Naive thymus-derived CD8-positive, alpha-beta T cell (primary cell): ENCODE results near the gene SIX3. TPM values are rescaled to one million over a fixed set of nuclear protein-coding genes. Genes with fewer than 3 reads are reported as not detected.

ENCODE experiments used
- ATAC-seq, 2 donors: fragments of 150-1000 bp; cut with Tn5 transposase in 1 of 2; sonication (Bioruptor Pico), chemical (Tn5 transposase) in 1 of 2; 1 replicate in 1 of 2; 2 replicates in 1 of 2; pipeline ENCODE4 v1.10.0; 2021; ENCODE audit warnings: mild to moderate bottlenecking in 2 of 2, moderate library complexity in 2 of 2
- POLR2A ChIA-PET: fragments of 350-600 bp; sonication (Branson Sonifier 250); formaldehyde crosslinking; loops from one replicate; lab custom pipeline; 2021; ENCODE audit warnings: antibody characterized with exemption; lab: Charles Lee
- DNase-seq, 10 donors: peaks; one replicate each; pipeline versions ENCODE4 v3.0.0 to v3.0.0-alpha.2; 2020 to 2022
- H3K27ac Mint-ChIP-seq, 10 donors: one replicate each; pipeline ENCODE4 v1.8.0; 2020 to 2022; ENCODE audit warnings: mild to moderate bottlenecking in 10 of 10, mixed read lengths in 10 of 10, moderate library complexity in 4 of 10, inconsistent platforms in 1 of 10
- H3K27me3 Mint-ChIP-seq, 5 donors: one replicate each; pipeline ENCODE4 v1.8.0; 2021 to 2022; ENCODE audit warnings: mixed read lengths in 5 of 5
- H3K36me3 Mint-ChIP-seq, 3 donors: one replicate each; pipeline ENCODE4 v1.8.0; 2020 to 2022; ENCODE audit warnings: mixed read lengths in 3 of 3, mild to moderate bottlenecking in 2 of 3, inconsistent platforms in 1 of 3
- H3K4me1 Mint-ChIP-seq, 4 donors: one replicate each; pipeline ENCODE4 v1.8.0; 2021 to 2022; ENCODE audit warnings: mixed read lengths in 4 of 4
- H3K4me3 Mint-ChIP-seq, 10 donors: one replicate each; pipeline ENCODE4 v1.8.0; 2020 to 2022; ENCODE audit warnings: mild to moderate bottlenecking in 10 of 10, mixed read lengths in 10 of 10, moderate library complexity in 6 of 10, inconsistent platforms in 1 of 10
- H3K9me3 Mint-ChIP-seq, 9 donors: one replicate each; pipeline ENCODE4 v1.8.0; 2020 to 2022; ENCODE audit warnings: mixed read lengths in 9 of 9, mild to moderate bottlenecking in 3 of 9, inconsistent platforms in 1 of 9, moderate library complexity in 1 of 9
- polyA plus RNA-seq, 3 donors: library from polyadenylated mRNA; unstranded; fragments of 300-500 nt; fragmentation: Illumina TruSeq; gene quantifications; one replicate each; pipeline ENCODE4 v1.2.3, GENCODE V29; 2021
- total RNA-seq, 8 experiments: library from RNA in 2 of 8; stranded (reverse) in 2 of 8; gene quantifications; one replicate each; pipeline ENCODE4 v1.2.3 and lab custom pipeline; 2021 to 2026

The SIX3 gene
- total and polyA plus RNA-seq, 5 experiments from 2014 or later, result not detected

- no peak overlapping the region for H3K27ac Mint-ChIP-seq
Observed at GRCh38 chr2:44955593-44956392, 14.3 kb downstream of the SIX3 start.

DNA sequence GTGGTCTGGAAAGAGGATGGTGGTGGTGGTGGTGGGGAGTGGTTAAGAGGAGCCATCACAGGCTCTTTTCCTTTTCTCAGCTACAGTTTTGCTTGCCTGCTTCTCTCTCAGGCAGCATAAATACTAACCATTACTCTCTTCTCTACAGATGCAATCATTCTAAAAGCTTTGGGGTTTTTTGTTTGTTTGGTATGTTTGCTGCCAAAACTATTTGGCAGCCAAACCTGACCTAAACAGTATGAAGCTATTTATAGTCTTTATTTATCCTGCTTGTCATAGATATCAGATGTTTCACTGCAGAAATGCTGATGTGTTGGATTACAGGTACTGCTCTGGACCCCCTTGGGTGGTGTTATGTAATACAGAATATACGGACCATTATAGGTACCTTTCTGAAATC lies 15.3 kb downstream of the SIX3 start:
- H3K27ac Mint-ChIP-seq, result no peak overlapping the region
- peaks cover 8 to 26% (median 18%) of the 10 kb centered on the region in 4 donors for H3K4me1 Mint-ChIP-seq
- H3K9me3 Mint-ChIP-seq, result peaks cover 0 to 3% (median 0%) of the 10 kb centered on the region in 9 donors
- H3K27me3 Mint-ChIP-seq, result peaks cover 22 to 79% (median 52%) of the 10 kb centered on the region in 5 donors
- no peak for ATAC-seq
- POLR2A ChIA-PET, result no interaction called here
- H3K36me3 Mint-ChIP-seq, result no peaks in the 10 kb centered on the region
- DNase-seq, result no peak
- H3K4me3 Mint-ChIP-seq, result no peak overlapping the region

More at GRCh38 chr2:44955593-44956392, 14.3 kb downstream of the SIX3 start:
- H3K4me1 Mint-ChIP-seq, result peaks cover 14 to 30% (median 24%) of the 10 kb centered on the region in 4 donors
- peak; percentile 49 to 83 (median 70) for DNase-seq
- H3K4me3 Mint-ChIP-seq, result peak overlapping the region in 7 of 10 donors; percentile 10 to 77 (median 42)
- peaks cover 26 to 79% (median 59%) of the 10 kb centered on the region in 5 donors for H3K27me3 Mint-ChIP-seq
- POLR2A ChIA-PET, result interaction anchor here (0.7 kb wide), 1 partner anchor 476 kb away, joined by 3 read pairs; no protein-coding TSS in a partner anchor
- ATAC-seq, result peak; percentile 86 to 92
- H3K36me3 Mint-ChIP-seq, result no peaks in the 10 kb centered on the region
- H3K9me3 Mint-ChIP-seq, result peaks cover 0 to 3% (median 0%) of the 10 kb centered on the region in 9 donors

GRCh38 chr2:44957656-44958327 lies 16.3 kb downstream of the SIX3 start:
- POLR2A ChIA-PET, result no interaction called here
- Mint-ChIP-seq H3K27ac (no peak overlapping the region), H3K4me3 (no peak overlapping the region), H3K36me3 (no peaks in the 10 kb centered on the region), H3K9me3 (peaks cover 0 to 3% (median 0%) of the 10 kb centered on the region in 9 donors), H3K27me3 (peaks cover 22 to 82% (median 48%) of the 10 kb centered on the region in 5 donors), H3K4me1 (peaks cover 8 to 22% (median 13%) of the 10 kb centered on the region in 4 donors)
- DNase-seq (peak in 1 of 10 donors; percentile 11), ATAC-seq (no peak)

DNA sequence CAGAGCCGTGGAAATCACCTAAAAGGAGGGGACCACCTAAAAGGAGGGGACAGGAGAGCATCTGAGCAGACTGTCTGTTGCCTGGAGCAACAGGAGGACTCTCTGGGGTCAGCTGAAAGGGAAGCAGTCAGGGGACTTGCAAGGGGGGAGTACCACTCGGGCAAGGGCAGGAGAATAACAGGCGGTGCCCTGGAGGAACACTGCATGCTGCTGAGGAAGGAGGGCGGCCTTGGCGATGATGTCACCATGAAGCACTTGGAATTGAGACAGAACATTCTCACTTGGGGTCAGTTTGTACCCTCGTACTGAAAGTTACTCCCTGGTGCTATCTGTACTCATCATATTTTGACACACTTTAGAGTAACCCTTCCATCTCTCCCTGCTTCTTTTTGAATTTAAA lies 18.4 kb downstream of the SIX3 start:
- no peaks in the 10 kb centered on the region for H3K9me3 Mint-ChIP-seq
- POLR2A ChIA-PET, result interaction anchor here (0.7 kb wide), 1 partner anchor 11 kb away, joined by 3 read pairs; no protein-coding TSS in a partner anchor
- DNase-seq (peak in 1 of 10 donors; percentile 4), ATAC-seq (no peak)
- H3K36me3 Mint-ChIP-seq, result no peaks in the 10 kb centered on the region
- H3K4me1 Mint-ChIP-seq, result peaks cover 7 to 9% (median 7%) of the 10 kb centered on the region in 4 donors
- peaks cover 14 to 82% (median 45%) of the 10 kb centered on the region in 5 donors for H3K27me3 Mint-ChIP-seq
- no peak overlapping the region for H3K4me3 Mint-ChIP-seq
- H3K27ac Mint-ChIP-seq, result peak overlapping the region in 1 of 10 donors; percentile 13

DNA sequence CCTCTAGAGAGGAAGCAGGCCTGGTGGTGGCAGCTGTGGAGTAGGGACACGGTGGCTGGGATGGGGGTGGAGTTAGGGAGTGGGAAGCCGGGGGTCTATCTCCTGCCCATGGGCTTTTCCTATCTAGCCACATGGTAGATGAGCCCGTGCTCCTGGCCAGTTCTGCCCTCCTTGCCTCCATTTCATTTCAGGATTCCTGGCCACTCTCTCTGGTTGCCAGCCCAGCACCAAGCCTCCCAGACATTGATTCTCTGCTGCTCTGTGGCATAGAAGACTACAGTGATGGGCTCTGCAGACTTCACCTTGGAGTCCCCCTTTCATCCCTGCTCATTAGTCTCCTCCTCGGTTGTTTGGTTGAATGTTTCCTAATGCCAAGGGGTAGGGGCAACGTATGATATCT lies 19.4 kb downstream of the SIX3 start:
- peaks cover 14 to 80% (median 43%) of the 10 kb centered on the region in 5 donors for H3K27me3 Mint-ChIP-seq
- H3K4me1 Mint-ChIP-seq, result peaks cover 0 to 1% (median under 1%) of the 10 kb centered on the region in 4 donors
- no peak overlapping the region for H3K4me3 Mint-ChIP-seq
- peak overlapping the region in 1 of 10 donors; percentile 14 for H3K27ac Mint-ChIP-seq
- POLR2A ChIA-PET, result no interaction called here
- H3K36me3 Mint-ChIP-seq, result no peaks in the 10 kb centered on the region
- no peaks in the 10 kb centered on the region for H3K9me3 Mint-ChIP-seq
- ATAC-seq (no peak), DNase-seq (peak in 1 of 10 donors; percentile 10)

- Mint-ChIP-seq H3K9me3 (no peaks in the 10 kb centered on the region), H3K27ac (no peak overlapping the region), H3K4me1 (no peaks in the 10 kb centered on the region), H3K27me3 (peaks cover 10 to 76% (median 48%) of the 10 kb centered on the region in 5 donors), H3K4me3 (no peak overlapping the region), H3K36me3 (no peaks in the 10 kb centered on the region)
- ATAC-seq, result no peak
- DNase-seq, result peak in 1 of 10 donors; percentile 36
- POLR2A ChIA-PET, result no interaction called here
Observed at GRCh38 chr2:44962176-44962695, 20.7 kb downstream of the SIX3 start.

DNA sequence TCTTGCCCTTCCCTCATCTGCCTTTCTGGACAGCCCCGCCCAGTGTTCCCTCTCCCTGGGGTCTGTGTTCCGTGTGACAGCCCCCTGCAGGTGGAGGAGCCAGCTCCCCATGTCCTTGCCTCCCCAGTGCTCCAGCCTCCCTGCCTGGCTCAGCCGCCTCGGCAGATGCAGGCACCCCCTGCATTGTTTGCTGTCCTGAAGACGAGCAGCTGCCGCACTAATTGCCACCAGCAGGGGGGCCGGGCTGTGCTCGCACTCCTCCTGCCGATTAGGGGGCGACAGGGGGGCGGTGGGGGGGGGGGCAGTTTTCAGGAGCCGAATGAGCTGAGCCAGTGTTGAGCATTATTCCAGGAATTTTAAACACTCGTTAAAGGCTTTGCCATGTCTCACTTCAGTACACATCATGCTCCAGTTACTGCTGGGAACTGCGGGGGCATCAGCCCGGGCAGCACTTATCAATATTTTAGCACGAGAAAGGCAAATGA lies 23.3 kb downstream of the SIX3 start:
- Mint-ChIP-seq H3K27ac (no peak overlapping the region), H3K4me3 (no peak overlapping the region), H3K36me3 (no peaks in the 10 kb centered on the region), H3K27me3 (peaks cover 8 to 68% (median 52%) of the 10 kb centered on the region in 5 donors), H3K4me1 (no peaks in the 10 kb centered on the region), H3K9me3 (no peaks in the 10 kb centered on the region)
- no peak for ATAC-seq
- POLR2A ChIA-PET, result interaction anchor here (0.5 kb wide), 1 partner anchor 487 kb away, joined by 3 read pairs; no protein-coding TSS in a partner anchor
- DNase-seq, result no peak

DNA sequence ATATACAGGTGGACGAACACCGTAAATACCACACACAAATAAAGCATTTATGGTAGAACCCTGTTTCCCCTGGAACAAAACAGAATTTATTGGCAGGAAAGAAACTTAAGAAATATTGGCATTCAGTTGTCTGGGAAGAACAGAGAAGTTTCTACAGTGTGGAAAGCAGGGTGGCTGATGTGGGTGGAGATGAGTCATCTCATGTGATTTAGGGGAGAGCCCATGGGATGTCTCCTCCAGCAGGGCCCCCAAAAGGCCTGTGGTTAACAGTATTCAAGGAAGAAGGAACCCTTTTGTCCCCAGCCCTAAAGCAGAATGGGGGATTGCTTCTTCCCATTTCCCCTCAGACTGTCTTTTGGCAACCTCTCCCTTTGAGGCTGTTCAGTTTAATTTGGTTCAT lies 24.2 kb downstream of the SIX3 start:
- Mint-ChIP-seq H3K36me3 (no peaks in the 10 kb centered on the region), H3K4me1 (no peaks in the 10 kb centered on the region), H3K27me3 (peaks cover 6 to 72% (median 54%) of the 10 kb centered on the region in 5 donors), H3K9me3 (no peaks in the 10 kb centered on the region), H3K4me3 (no peak overlapping the region), H3K27ac (no peak overlapping the region)
- ATAC-seq, result no peak
- DNase-seq, result no peak
- POLR2A ChIA-PET, result no interaction called here

GRCh38 chr2:44967056-44967455 lies 25.6 kb downstream of the SIX3 start:
- Mint-ChIP-seq H3K36me3 (no peaks in the 10 kb centered on the region), H3K9me3 (no peaks in the 10 kb centered on the region), H3K4me3 (no peak overlapping the region), H3K4me1 (no peaks in the 10 kb centered on the region), H3K27me3 (peaks cover 4 to 59% (median 47%) of the 10 kb centered on the region in 5 donors), H3K27ac (no peak overlapping the region)
- ATAC-seq (no peak), DNase-seq (no peak)
- POLR2A ChIA-PET, result no interaction called here

- H3K9me3 Mint-ChIP-seq, result no peaks in the 10 kb centered on the region
- POLR2A ChIA-PET, result no interaction called here
- H3K4me3 Mint-ChIP-seq, result no peak overlapping the region
- H3K27me3 Mint-ChIP-seq, result peaks cover 4 to 57% (median 45%) of the 10 kb centered on the region in 5 donors
- ATAC-seq (no peak), DNase-seq (no peak)
- H3K4me1 Mint-ChIP-seq, result peaks cover 0 to 3% (median under 1%) of the 10 kb centered on the region in 4 donors
- H3K36me3 Mint-ChIP-seq, result peaks cover 0 to 2% (median 0%) of the 10 kb centered on the region in 3 donors
- no peak overlapping the region for H3K27ac Mint-ChIP-seq
Observed at GRCh38 chr2:44967727-44968432, 26.4 kb downstream of the SIX3 start.

DNA sequence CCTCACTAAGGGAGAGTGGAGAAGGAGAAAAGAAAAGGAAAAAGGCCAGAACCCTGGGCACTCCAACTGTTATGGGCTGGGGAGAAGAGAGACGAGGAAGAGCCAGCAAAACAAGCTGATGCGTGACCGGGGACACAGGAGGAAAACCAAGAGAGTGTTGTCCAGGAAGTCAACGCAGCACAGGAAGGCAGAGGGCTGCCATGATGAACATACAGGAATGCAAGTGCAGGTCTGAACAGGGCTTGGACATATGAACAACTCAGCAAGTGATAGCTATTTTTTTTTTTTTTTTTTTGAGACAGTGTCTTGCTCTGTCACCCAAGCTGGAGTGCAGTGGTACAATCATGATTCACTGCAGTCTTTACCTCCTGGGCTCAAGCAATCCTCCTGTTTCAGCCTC lies 28.4 kb downstream of the SIX3 start:
- Mint-ChIP-seq H3K4me1 (peaks cover 0 to 8% (median 3%) of the 10 kb centered on the region in 4 donors), H3K9me3 (no peaks in the 10 kb centered on the region), H3K36me3 (peaks cover 0 to 2% (median 0%) of the 10 kb centered on the region in 3 donors), H3K27me3 (peaks cover 4 to 38% (median 29%) of the 10 kb centered on the region in 5 donors), H3K27ac (no peak overlapping the region), H3K4me3 (peak overlapping the region in 1 of 10 donors; percentile 11)
- POLR2A ChIA-PET, result no interaction called here
- no peak for ATAC-seq
- DNase-seq, result no peak
